AG04449 (cell line): ENCODE measurements around the gene BAIAP2L1.

ENCODE experiments used
- CTCF ChIA-PET: fragments of 350-600 bp; formaldehyde crosslinking; extraction: SDS; loops from one replicate; lab custom pipeline; 2021; ENCODE audit warnings: antibody characterized with exemption; lab: Yijun Ruan, JAX
- POLR2A ChIA-PET: fragments of 400-600, 350-600 bp; formaldehyde crosslinking; extraction: SDS; loops from one replicate; lab custom pipeline; 2020; ENCODE audit warnings: antibody characterized with exemption, inconsistent platforms; lab: Yijun Ruan, JAX
- DNase-seq: peaks from one replicate; pipeline ENCODE4 v3.0.0-alpha.2; 2010; ENCODE audit warnings: low read depth, low spot score
- H3K4me3 ChIP-seq: 2 replicates; pipeline ENCODE4 v1.5.1; 2011; ENCODE audit warnings: low read depth, mild to moderate bottlenecking, control low read depth, low read length
- TF ChIP-seq, protein P1 (sequence below): IDR thresholded peaks from one replicate; pipeline ENCODE4 v1.5.1; 2011; ENCODE audit warnings: mild to moderate bottlenecking, moderate library complexity, low read length, control low read depth, inconsistent platforms; ENCODE audit not compliant: insufficient read depth; ENCODE audit errors: missing control alignments

The BAIAP2L1 gene

DNA sequence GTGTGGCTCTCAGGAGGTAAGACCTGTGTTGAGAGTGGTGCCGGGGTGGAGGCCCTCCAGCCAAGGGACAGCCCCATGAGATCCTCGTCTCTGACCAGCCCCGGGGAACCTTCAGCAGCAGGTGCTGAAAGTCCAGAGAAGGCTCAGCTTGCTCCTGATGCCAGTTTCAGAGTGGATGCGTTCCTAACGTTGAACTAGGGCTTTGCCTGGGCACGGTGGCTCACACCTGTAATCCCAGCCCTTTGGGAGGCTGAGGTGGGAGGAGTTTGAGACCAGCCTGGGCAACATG is 45.7 kb downstream of the BAIAP2L1 start:
- CTCF ChIA-PET: interaction anchor here (0.9 to 1.0 kb wide), 2 partner anchors 29 to 43 kb away, joined by 3 read pairs; no protein-coding TSS in a partner anchor
- no peak overlapping the region for H3K4me3 ChIP-seq
- POLR2A ChIA-PET: interaction anchor here (1.0 to 2.0 kb wide), 2 partner anchors 15 to 16 kb away, joined by 3 to 7 read pairs; no protein-coding TSS in a partner anchor

DNA sequence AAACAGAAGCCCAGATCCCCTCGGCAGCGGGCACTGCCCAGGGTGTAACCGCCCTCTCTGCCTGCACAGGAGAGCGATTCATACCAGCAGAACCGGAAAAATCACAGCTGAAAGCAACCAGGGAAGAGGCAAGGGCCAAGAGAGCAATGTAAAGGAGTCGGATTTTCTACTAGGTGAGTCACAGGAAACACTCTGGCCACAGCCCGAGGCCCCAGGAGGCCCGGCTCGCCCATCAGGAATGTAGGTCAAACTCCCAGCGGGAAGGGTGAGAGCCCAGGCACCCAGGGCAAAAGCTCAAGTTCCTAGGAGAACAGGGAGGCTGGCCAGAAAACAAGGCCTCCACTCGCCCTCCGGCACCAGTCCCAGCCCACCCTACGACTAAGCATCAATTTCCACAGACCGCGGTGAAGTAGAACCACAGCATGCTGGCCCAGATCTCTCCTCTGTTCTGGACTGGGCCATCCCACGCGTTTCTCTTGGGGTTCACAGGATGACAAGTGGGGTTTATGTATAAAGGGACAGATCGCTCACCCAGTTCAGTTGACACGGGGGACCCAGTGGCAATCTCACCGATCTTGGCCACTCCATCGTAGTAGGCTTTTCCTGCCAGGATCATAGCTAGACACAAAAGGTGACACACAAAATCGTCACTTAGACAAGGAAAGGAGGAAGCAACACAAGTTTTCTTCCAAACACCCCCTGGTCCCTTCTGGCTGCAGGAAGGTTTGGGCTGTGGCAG is 46.2 kb downstream of the BAIAP2L1 start:
- peak; percentile 56 for DNase-seq
- ChIA-PET CTCF (interaction anchor here (0.9 to 1.5 kb wide), 4 partner anchors 11 to 43 kb away, joined by 3 read pairs; no protein-coding TSS in a partner anchor), POLR2A (interaction anchor here (1.0 to 2.0 kb wide), 2 partner anchors 14 to 16 kb away, joined by 3 to 7 read pairs; no protein-coding TSS in a partner anchor)

More for the DNA sequence above, 45.7 kb downstream of the BAIAP2L1 start:
- DNase-seq: no peak
- TF ChIP-seq, protein P1, sequence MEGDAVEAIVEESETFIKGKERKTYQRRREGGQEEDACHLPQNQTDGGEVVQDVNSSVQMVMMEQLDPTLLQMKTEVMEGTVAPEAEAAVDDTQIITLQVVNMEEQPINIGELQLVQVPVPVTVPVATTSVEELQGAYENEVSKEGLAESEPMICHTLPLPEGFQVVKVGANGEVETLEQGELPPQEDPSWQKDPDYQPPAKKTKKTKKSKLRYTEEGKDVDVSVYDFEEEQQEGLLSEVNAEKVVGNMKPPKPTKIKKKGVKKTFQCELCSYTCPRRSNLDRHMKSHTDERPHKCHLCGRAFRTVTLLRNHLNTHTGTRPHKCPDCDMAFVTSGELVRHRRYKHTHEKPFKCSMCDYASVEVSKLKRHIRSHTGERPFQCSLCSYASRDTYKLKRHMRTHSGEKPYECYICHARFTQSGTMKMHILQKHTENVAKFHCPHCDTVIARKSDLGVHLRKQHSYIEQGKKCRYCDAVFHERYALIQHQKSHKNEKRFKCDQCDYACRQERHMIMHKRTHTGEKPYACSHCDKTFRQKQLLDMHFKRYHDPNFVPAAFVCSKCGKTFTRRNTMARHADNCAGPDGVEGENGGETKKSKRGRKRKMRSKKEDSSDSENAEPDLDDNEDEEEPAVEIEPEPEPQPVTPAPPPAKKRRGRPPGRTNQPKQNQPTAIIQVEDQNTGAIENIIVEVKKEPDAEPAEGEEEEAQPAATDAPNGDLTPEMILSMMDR: no peak

DNA sequence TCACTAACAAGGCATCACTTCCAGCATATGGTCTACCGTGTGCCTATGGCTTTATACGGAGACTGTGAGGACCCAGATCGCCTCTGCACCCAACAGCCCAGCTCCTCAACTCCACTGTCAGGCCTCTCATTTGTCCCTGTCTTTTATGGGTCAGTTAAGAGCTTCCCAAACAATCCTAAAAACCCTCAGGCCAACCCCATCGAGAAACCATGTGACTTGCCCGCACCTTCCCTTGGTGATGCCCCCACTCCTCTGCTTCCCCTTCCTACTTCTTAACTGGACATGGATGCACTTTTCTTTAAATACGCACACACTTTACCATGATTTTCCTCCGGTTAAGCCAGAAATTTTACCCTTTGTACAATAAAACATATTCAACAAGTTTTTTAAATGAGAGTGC is 46.8 kb downstream of the BAIAP2L1 start:
- ChIA-PET POLR2A (interaction anchor here (2.0 kb wide), 1 partner anchor 17 kb away, joined by 7 read pairs; no protein-coding TSS in a partner anchor), CTCF (interaction anchor here (1.0 to 1.5 kb wide), 3 partner anchors 12 to 44 kb away, joined by 3 read pairs; no protein-coding TSS in a partner anchor)

More for the DNA sequence above, 46.2 kb downstream of the BAIAP2L1 start:
- H3K4me3 ChIP-seq: peak overlapping the region; percentile 25; the same call in 1 of the 2 replicates
- TF ChIP-seq, protein P1: no peak

DNA sequence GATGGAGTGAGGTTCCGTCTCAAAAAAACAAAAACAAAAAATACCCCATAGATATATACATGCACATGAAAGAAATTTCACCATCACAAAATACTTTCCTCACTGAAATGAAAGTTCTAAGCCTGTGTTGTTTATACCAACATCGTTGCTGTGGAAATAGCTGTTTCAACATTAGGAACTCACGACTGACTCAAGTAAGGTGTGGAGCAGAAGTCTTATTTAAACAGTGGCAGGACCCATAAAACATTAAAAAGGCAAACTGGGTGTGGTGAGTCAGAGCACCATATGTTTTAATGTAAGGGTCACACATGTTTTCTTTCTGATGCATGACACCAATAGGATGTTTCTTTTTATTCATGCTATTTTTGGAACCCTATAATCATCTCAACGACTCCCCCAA is 48.3 kb downstream of the BAIAP2L1 start:
- DNase-seq: no peak
- ChIA-PET CTCF (no interaction called here), POLR2A (interaction anchor here (0.9 kb wide), 1 partner anchor 18 kb away, joined by 3 read pairs; no protein-coding TSS in a partner anchor)
- no peak overlapping the region for H3K4me3 ChIP-seq
- TF ChIP-seq, protein P1: no peak

More for the DNA sequence above, 46.8 kb downstream of the BAIAP2L1 start:
- TF ChIP-seq, protein P1: no peak
- H3K4me3 ChIP-seq: no peak overlapping the region
- DNase-seq: no peak

DNA sequence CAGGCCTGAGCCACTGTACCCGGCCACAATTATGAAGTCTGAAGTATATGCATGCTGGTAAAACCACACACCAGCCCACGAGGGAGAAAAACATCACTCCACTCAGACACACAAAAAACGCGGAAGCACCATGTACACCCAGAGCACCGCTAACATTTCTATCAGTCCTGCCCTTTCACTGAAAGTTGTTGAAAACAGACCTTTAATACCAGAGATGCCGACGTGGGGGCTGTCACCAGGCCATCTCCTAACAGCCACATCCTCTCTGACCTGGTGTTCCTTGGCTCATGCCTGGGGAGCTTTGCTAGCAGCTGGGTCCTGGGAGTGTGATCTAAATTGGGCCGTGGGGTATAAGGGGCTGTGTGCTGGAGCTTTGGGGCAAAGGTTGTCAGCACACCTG is 49.8 kb downstream of the BAIAP2L1 start:
- DNase-seq: no peak
- TF ChIP-seq, protein P1: no peak
- no peak overlapping the region for H3K4me3 ChIP-seq
- POLR2A ChIA-PET: no interaction called here
- CTCF ChIA-PET: no interaction called here
